ENCODE measurements around the gene RARG.

The RARG gene

GRCh38 chr12:53218551-53219291, 13.3 kb downstream of the RARG start:
- no peak for TF ChIP-seq SIN3A (IDR thresholded peaks at IDR 0.05; ENCODE audit: borderline replicate concordance, insufficient read depth, low read length)
- no peak for TF ChIP-seq POLR2AphosphoS5 (IDR thresholded peaks at IDR 0.05; ENCODE audit: low read depth, low read length)
- TF ChIP-seq REST (IDR thresholded peaks at IDR 0.05; ENCODE audit: insufficient read depth in 1 of 2, low read depth in 2 of 2, low read length in 2 of 2): no peak
- TF ChIP-seq TAF1 (IDR thresholded peaks at IDR 0.05; ENCODE audit: borderline replicate concordance, insufficient read depth, low read length): no peak
- TF ChIP-seq FOXP2 (optimal IDR thresholded peaks at IDR 0.05; ENCODE audit: borderline replicate concordance, extremely low read depth, extremely low read length, insufficient read depth): no peak

GRCh38 chr12:53217931-53218307, 14.1 kb downstream of the RARG start:
- no peak for TF ChIP-seq FOXP2 (optimal IDR thresholded peaks at IDR 0.05; ENCODE audit: borderline replicate concordance, extremely low read depth, extremely low read length, insufficient read depth)

- TF ChIP-seq TAF1 (IDR thresholded peaks at IDR 0.05; ENCODE audit: borderline replicate concordance, insufficient read depth, low read length) (no peak), REST (IDR thresholded peaks at IDR 0.05; ENCODE audit: insufficient read depth in 1 of 2, low read depth in 2 of 2, low read length in 2 of 2) (no peak)
Observed at GRCh38 chr12:53217051-53217930, 14.7 kb downstream of the RARG start.

GRCh38 chr12:53215497-53215896, 16.5 kb downstream of the RARG start:
- TF ChIP-seq REST (IDR thresholded peaks at IDR 0.05; ENCODE audit: insufficient read depth in 1 of 2, low read depth in 2 of 2, low read length in 2 of 2) (no peak), TAF1 (IDR thresholded peaks at IDR 0.05; ENCODE audit: borderline replicate concordance, insufficient read depth, low read length) (no peak), POLR2AphosphoS5 (IDR thresholded peaks at IDR 0.05; ENCODE audit: low read depth, low read length) (no peak), SIN3A (IDR thresholded peaks at IDR 0.05; ENCODE audit: borderline replicate concordance, insufficient read depth, low read length) (no peak), FOXP2 (optimal IDR thresholded peaks at IDR 0.05; ENCODE audit: borderline replicate concordance, extremely low read depth, extremely low read length, insufficient read depth) (no peak)

GRCh38 chr12:53214687-53215455, 17.1 kb downstream of the RARG start:
- TF ChIP-seq FOXP2 (optimal IDR thresholded peaks at IDR 0.05; ENCODE audit: borderline replicate concordance, extremely low read depth, extremely low read length, insufficient read depth) (no peak), REST (IDR thresholded peaks at IDR 0.05; ENCODE audit: insufficient read depth in 1 of 2, low read depth in 2 of 2, low read length in 2 of 2) (no peak), POLR2AphosphoS5 (IDR thresholded peaks at IDR 0.05; ENCODE audit: low read depth, low read length) (no peak), SIN3A (IDR thresholded peaks at IDR 0.05; ENCODE audit: borderline replicate concordance, insufficient read depth, low read length) (no peak), TAF1 (IDR thresholded peaks at IDR 0.05; ENCODE audit: borderline replicate concordance, insufficient read depth, low read length) (no peak)

Measured in PFSK-1 (cell line).